Panc1 (cell line): ENCODE results near the gene KRT27. TPM values are rescaled to one million over a fixed set of nuclear protein-coding genes. Genes with fewer than 3 reads are reported as not detected.

Experiments
- ATAC-seq: fragments of 200-7000 bp; cut with Tn5 transposase; 2 replicates; pipeline ENCODE4 v1.9.1; 2020; ENCODE audit warnings: mild to moderate bottlenecking, moderate library complexity
- BruUV-seq: library from RNA; stranded (reverse); fragments of 400-500 nt; replicated peaks from 2 replicates; lab custom pipeline; 2021; lab: Mats Ljungman, UMichigan
- CTCF ChIA-PET: fragments of 300-600 bp; sonication (Branson Sonifier 250); formaldehyde crosslinking; loops from one replicate; lab custom pipeline; 2022; ENCODE audit warnings: antibody characterized with exemption; lab: Charles Lee
- POLR2A ChIA-PET: fragments of 300-600 bp; sonication (Branson Sonifier 250); formaldehyde crosslinking; loops from one replicate; lab custom pipeline; 2022; ENCODE audit warnings: antibody characterized with exemption; lab: Charles Lee
- DNase-seq: peaks from one replicate; pipeline ENCODE4 v3.0.0-alpha.2; 2010; ENCODE audit warnings: low read depth, low spot score
- H3K27ac ChIP-seq: 2 replicates; pipeline ENCODE4 v1.5.1; 2011; ENCODE audit warnings: mild to moderate bottlenecking, low read length, inconsistent platforms
- H3K27me3 ChIP-seq: fragments of 200-500 bp; sonication (Bioruptor generic); 2 replicates; pipeline ENCODE4 v1.6.0; 2014; ENCODE audit warnings: low read length, inconsistent platforms; ENCODE audit not compliant: control insufficient read depth, insufficient read depth
- H3K36me3 ChIP-seq: fragments of 200-500 bp; sonication (Bioruptor generic); 2 replicates; pipeline ENCODE4 v1.5.1; 2014; ENCODE audit warnings: inconsistent platforms, mild to moderate bottlenecking, low read length, moderate library complexity; ENCODE audit not compliant: control insufficient read depth, insufficient read depth
- H3K4me1 ChIP-seq: 2 replicates; pipeline ENCODE4 v1.5.1; 2011; ENCODE audit warnings: inconsistent platforms, mild to moderate bottlenecking, low read length, moderate library complexity; ENCODE audit not compliant: control insufficient read depth, insufficient read depth
- H3K4me3 ChIP-seq, 2 experiments: 2 replicates each; pipeline ENCODE4 v1.5.1; 2011 to 2012; ENCODE audit warnings: low read depth in 2 of 2, low read length in 2 of 2, mild to moderate bottlenecking in 2 of 2, inconsistent platforms in 1 of 2, moderate library complexity in 1 of 2
- H3K9me3 ChIP-seq: fragments of 200-500 bp; sonication (Bioruptor generic); 2 replicates; pipeline ENCODE4 v1.5.1; 2014; ENCODE audit warnings: low read depth, mild to moderate bottlenecking, inconsistent platforms, low read length, moderate library complexity; ENCODE audit not compliant: control insufficient read depth, insufficient read depth
- CTCF ChIP-seq: fragments of 450-650 bp; IDR thresholded peaks from 2 replicates; pipeline ENCODE4 v1.5.1; 2017; ENCODE audit warnings: mild to moderate bottlenecking
- POLR2AphosphoS5 ChIP-seq: IDR thresholded peaks from 2 replicates; pipeline ENCODE4 v1.6.1; 2012; ENCODE audit warnings: mild to moderate bottlenecking, low read depth, low read length, moderate library complexity
- in situ Hi-C: cut with HindIII; loops from 2 replicates; pipeline ENCODE4 v1.10.0; 2016; ENCODE audit warnings: low sequenced_read_pairs, low pct_unique_long_range_greater_than_20kb
- intact Hi-C: fragments of 100-400 bp; cut with micrococcal nuclease; formaldehyde crosslinking; loops from one replicate; pipeline ENCODE4 v1.10.0; 2022; ENCODE audit not compliant: unreplicated experiment
- total RNA-seq: library from RNA; stranded (reverse); gene quantifications from one replicate; pipeline ENCODE4 v1.2.1, GENCODE V29; 2021; ENCODE audit not compliant: unreplicated experiment

Gene KRT27
- total RNA-seq, 1 experiment from 2014 or later, result not detected

- ATAC-seq, result no peak; the same call in 1 of the 2 replicates
- in situ Hi-C loops, result no loop called here
- no peak for DNase-seq
- POLR2A ChIA-PET, result no interaction called here
- H3K27ac ChIP-seq, result no peak overlapping the region
- CTCF ChIA-PET, result no interaction called here
- H3K4me1 ChIP-seq, result no peaks in the 10 kb centered on the region
- H3K4me3 ChIP-seq, result no peak overlapping the region
- no peaks in the 10 kb centered on the region for H3K9me3 ChIP-seq
- TF ChIP-seq CTCF (peak; percentile 38; the same call in 1 of the 2 replicates), POLR2AphosphoS5 (no peak)
- intact Hi-C loops, result no loop called here
- H3K36me3 ChIP-seq, result no peaks in the 10 kb centered on the region
- H3K27me3 ChIP-seq, result peaks cover 3% of the 10 kb centered on the region; the same call in 1 of the 2 replicates
- no TSS peak for BruUV-seq
Measured at GRCh38 chr17:40726919-40727318, 55.4 kb downstream of the KRT27 start.

Other genes with a start within 250 kb of the KRT27 start
- gene CCR7, start 217.1 kb downstream of the KRT27 start, total RNA-seq, result 0.44 TPM
- 129 TPM for gene SMARCE1, start 134.7 kb downstream of the KRT27 start, total RNA-seq
- gene KRT222, start 117.4 kb downstream of the KRT27 start, total RNA-seq, result not detected
- gene KRT24, start 78.8 kb downstream of the KRT27 start, total RNA-seq, result not detected
- not detected for gene KRT25, start 27.2 kb downstream of the KRT27 start, total RNA-seq
- not detected for gene KRT26, start 10.3 kb downstream of the KRT27 start, total RNA-seq
- not detected for gene KRT28, start 17.4 kb upstream of the KRT27 start, total RNA-seq
- gene KRT10, start 40.1 kb upstream of the KRT27 start, total RNA-seq, result 70.8 TPM
- gene KRT12, start 84.7 kb upstream of the KRT27 start, total RNA-seq, result not detected
- gene KRT20, start 102.7 kb upstream of the KRT27 start, total RNA-seq, result 0.13 TPM
- not detected for gene KRT23, start 155.1 kb upstream of the KRT27 start, total RNA-seq
- not detected for gene KRT39, start 184.4 kb upstream of the KRT27 start, total RNA-seq
- not detected for gene KRT40, start 201.8 kb upstream of the KRT27 start, total RNA-seq
- gene KRTAP3-3, start 211.6 kb upstream of the KRT27 start, total RNA-seq, result not detected
- not detected for gene KRTAP3-2, start 217.4 kb upstream of the KRT27 start, total RNA-seq
- gene KRTAP3-1, start 226.6 kb upstream of the KRT27 start, total RNA-seq, result not detected
- not detected for gene KRTAP1-5, start 244.7 kb upstream of the KRT27 start, total RNA-seq
- gene KRTAP1-4, start 247.6 kb upstream of the KRT27 start, total RNA-seq, result not detected